K562 (cell line): ENCODE measurements around the gene MYADM. TPM values are rescaled to one million over a fixed set of nuclear protein-coding genes. Genes with fewer than 3 reads are reported as not detected.
A peak's percentile ranks its signal among the peaks of the same experiment; 100 is the strongest.

Source experiments
- CEBPB ChIP-seq: fragments of 450-650 bp; IDR thresholded peaks from 2 replicates; pipeline ENCODE4 v1.6.1; 2016; ENCODE audit warnings: missing genetic modification characterization, missing compliant biosample characterization
- CLOCK ChIP-seq: fragments of 250-450 bp; sonication (Bioruptor Pico); IDR thresholded peaks from 2 replicates; pipeline ENCODE4 v1.4.0; 2020; ENCODE audit warnings: mild to moderate bottlenecking, moderate library complexity, borderline replicate concordance
- DLX4 ChIP-seq: fragments of 250-450 bp; sonication (Bioruptor Pico); IDR thresholded peaks from 2 replicates; pipeline ENCODE4 v1.6.1; 2021; ENCODE audit warnings: mild to moderate bottlenecking
- FOS ChIP-seq: IDR thresholded peaks from 3 replicates; pipeline ENCODE4 v1.6.1; 2011; ENCODE audit not compliant: insufficient read length; ENCODE audit errors: extremely low read depth
- GMEB1 ChIP-seq: fragments of 250-450 bp; sonication (Bioruptor Pico); IDR thresholded peaks from 2 replicates; pipeline ENCODE4 v1.4.0; 2020; ENCODE audit warnings: mild to moderate bottlenecking
- HDAC6 ChIP-seq: IDR thresholded peaks from 2 replicates; pipeline ENCODE4 v1.6.1; 2012; ENCODE audit warnings: low read depth, mild to moderate bottlenecking, control low read depth, inconsistent platforms, low read length, moderate library complexity
- LARP7 ChIP-seq: fragments of 450-650 bp; IDR thresholded peaks from 2 replicates; pipeline ENCODE4 v1.6.1; 2016
- NCOA4 ChIP-seq: fragments of 450-650 bp; IDR thresholded peaks from 2 replicates; pipeline ENCODE4 v1.6.1; 2018; ENCODE audit warnings: mild to moderate bottlenecking; ENCODE audit not compliant: partially characterized antibody
- PKNOX1 ChIP-seq: fragments of 450-650 bp; IDR thresholded peaks from 2 replicates; pipeline ENCODE4 v1.6.1; 2016
- POLR2H ChIP-seq: IDR thresholded peaks from 2 replicates; pipeline ENCODE4 v1.6.1; 2016; ENCODE audit warnings: missing genetic modification characterization, low read depth, mild to moderate bottlenecking, control low read depth, missing compliant biosample characterization, moderate library complexity
- SAP30 ChIP-seq: fragments of 200-600 bp; sonication (generic); IDR thresholded peaks from 2 replicates; pipeline ENCODE4 v1.6.1; 2012; ENCODE audit warnings: borderline replicate concordance, low read depth, mild to moderate bottlenecking, moderate library complexity, low read length, control low read depth, inconsistent platforms; ENCODE audit not compliant: insufficient read depth, poor library complexity, severe bottlenecking
- SMARCB1 ChIP-seq: IDR thresholded peaks from 2 replicates; pipeline ENCODE4 v1.6.1; 2011; ENCODE audit warnings: improper control_type of control experiment, low read depth; ENCODE audit not compliant: insufficient read length
- SMARCE1 ChIP-seq: fragments of 450-650 bp; IDR thresholded peaks from 2 replicates; pipeline ENCODE4 v1.7.1; 2016; ENCODE audit warnings: mild to moderate bottlenecking
- SOX6 ChIP-seq: fragments of 450-650 bp; IDR thresholded peaks from 2 replicates; pipeline ENCODE4 v1.6.1; 2014; ENCODE audit warnings: mild to moderate bottlenecking
- TCF7 ChIP-seq: sonication (generic); IDR thresholded peaks from 2 replicates; pipeline ENCODE4 v1.6.1; 2016; ENCODE audit warnings: antibody characterized with exemption, borderline replicate concordance
- ZBTB17 ChIP-seq: fragments of 450-650 bp; formaldehyde crosslinking; IDR thresholded peaks from 2 replicates; pipeline ENCODE4 v1.4.0; 2020; ENCODE audit warnings: mild to moderate bottlenecking
- ZBTB2 ChIP-seq: fragments of 450-650 bp; IDR thresholded peaks from 2 replicates; pipeline ENCODE4 v1.6.1; 2016; ENCODE audit warnings: antibody characterized with exemption
- ZNF121 ChIP-seq: sonication (generic); formaldehyde crosslinking; conservative IDR thresholded peaks from 2 replicates; pipeline ENCODE4 v1.8.0; 2022; ENCODE audit warnings: missing genetic modification reagents
- ZNF584 ChIP-seq: fragments of 200-800 bp; sonication (Bioruptor generic); IDR thresholded peaks from 2 replicates; pipeline ENCODE4 v1.6.1; 2016; ENCODE audit warnings: low read depth, mild to moderate bottlenecking, missing genetic modification characterization, missing compliant biosample characterization
- polyA plus RNA-seq, 8 experiments: library from polyadenylated mRNA; depleted of rRNA in 4 of 8; stranded (reverse) in 5 of 8; unstranded in 3 of 8; fragments of >200 nt; fragmentation: Nextera tagmentation in 2 of 8; fragmentation: Illumina TruSeq in 1 of 8; extraction: Ambion mirVana in 2 of 8; extraction: Trizol in 1 of 8; gene quantifications; 2 replicates each; pipeline versions ENCODE4 v1.2.1 to v1.2.3, GENCODE V29; 2011 to 2014; ENCODE audit warnings: inconsistent platforms in 1 of 8, missing spikeins in 1 of 8
- total RNA-seq, 7 experiments: library from RNA; depleted of rRNA in 6 of 7; stranded (reverse); fragments of >200 nt in 6 of 7; fragmentation: Illumina TruSeq in 2 of 7; extraction: Trizol in 2 of 7; gene quantifications; 2 replicates each; pipeline versions ENCODE4 v1.2.1 to v1.2.3, GENCODE V29; 2011 to 2021; ENCODE audit warnings: low replicate concordance in 1 of 7
- TF ChIP-seq, protein P1 (sequence below): sonication (generic); formaldehyde crosslinking; IDR thresholded peaks from 2 replicates; pipeline ENCODE4 v1.8.0; 2022; ENCODE audit warnings: mild to moderate bottlenecking, missing genetic modification reagents

Gene MYADM
- total and polyA plus RNA-seq, 9 of the 15 experiments (the other 6 are each of a cell fraction or from before 2014, with no cell fraction given), result 4.5 to 70.3 (median 14.4) TPM

DNA sequence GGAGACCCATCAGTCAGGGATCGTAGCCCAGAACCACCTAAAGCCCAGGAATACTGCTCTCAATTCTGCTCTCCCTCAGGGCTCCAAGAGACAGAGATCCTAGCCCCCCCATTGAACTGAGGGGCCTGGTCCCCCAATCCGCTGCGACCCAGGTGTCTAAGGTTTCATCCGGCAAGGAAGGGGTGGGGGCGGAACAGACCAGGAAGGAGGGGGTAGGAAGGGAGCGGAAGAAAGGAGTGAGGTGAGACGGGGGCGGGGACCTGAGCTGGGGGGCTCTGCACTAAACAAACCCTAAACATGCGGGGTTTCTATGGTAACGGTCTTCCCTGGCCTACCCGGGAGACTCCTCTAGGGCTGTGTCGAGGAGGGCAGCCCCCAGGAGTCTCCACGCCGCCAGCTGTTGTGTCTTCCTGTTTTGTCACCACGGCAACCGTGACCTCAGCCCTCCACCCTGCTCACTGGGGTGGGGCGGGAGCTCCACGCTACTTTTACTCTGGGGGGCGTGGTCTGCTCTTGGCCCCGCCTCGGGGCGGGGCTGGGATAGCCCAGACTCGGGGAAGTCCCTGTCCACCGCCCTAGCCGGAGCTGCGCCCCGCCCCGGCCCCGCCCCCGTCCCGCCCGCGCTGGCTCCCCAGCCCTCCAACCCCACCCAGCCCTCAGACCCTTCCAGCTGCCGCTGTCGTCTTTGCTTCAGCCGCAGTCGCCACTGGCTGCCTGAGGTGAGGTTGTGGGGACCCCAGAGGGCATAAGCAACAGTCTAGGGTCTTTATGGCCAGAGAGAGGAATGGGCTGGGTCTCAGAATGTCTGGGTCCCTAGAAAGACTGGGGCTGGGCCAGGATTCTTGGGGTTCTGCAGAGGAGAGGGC is at the start of gene MYADM (continued):
- TF ChIP-seq GMEB1 (CRISPR knock-in tag), result no peak
- TF ChIP-seq CLOCK (CRISPR knock-in tag), result no peak
- no peak for TF ChIP-seq CEBPB (tag)
- TF ChIP-seq SOX6, result no peak
- no peak for TF ChIP-seq LARP7
- no peak for TF ChIP-seq ZBTB2
- TF ChIP-seq, protein P1, sequence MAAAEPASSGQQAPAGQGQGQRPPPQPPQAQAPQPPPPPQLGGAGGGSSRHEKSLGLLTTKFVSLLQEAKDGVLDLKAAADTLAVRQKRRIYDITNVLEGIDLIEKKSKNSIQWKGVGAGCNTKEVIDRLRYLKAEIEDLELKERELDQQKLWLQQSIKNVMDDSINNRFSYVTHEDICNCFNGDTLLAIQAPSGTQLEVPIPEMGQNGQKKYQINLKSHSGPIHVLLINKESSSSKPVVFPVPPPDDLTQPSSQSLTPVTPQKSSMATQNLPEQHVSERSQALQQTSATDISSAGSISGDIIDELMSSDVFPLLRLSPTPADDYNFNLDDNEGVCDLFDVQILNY, result no peak
- no peak for TF ChIP-seq ZNF584 (CRISPR knock-in tag)
- TF ChIP-seq ZBTB17, result no peak
- TF ChIP-seq PKNOX1, result no peak
- no peak for TF ChIP-seq NCOA4
- peak; percentile 27 for TF ChIP-seq SAP30
- no peak for TF ChIP-seq DLX4
- TF ChIP-seq POLR2H (tag), result no peak
- no peak for TF ChIP-seq ZNF121
- TF ChIP-seq TCF7, result no peak
- TF ChIP-seq FOS, result no peak
- TF ChIP-seq SMARCE1, result no peak
- no peak for TF ChIP-seq SMARCB1
- no peak for TF ChIP-seq HDAC6
